Skin of body (tissue), 2 donors: Measurements from ENCODE around the gene NTSR1. TPM values are rescaled to one million over a fixed set of nuclear protein-coding genes. Genes with fewer than 3 reads are reported as not detected.

Experiments
- DNase-seq: peaks from one replicate; lab custom pipeline; 2025; lab: John Stamatoyannopoulos, UW
- total RNA-seq: library from RNA; depleted of rRNA; stranded (reverse); fragments of >200 nt; gene quantifications from one replicate; pipeline ENCODE4 v1.2.3, GENCODE V29; 2014

NTSR1 gene
- total RNA-seq, 1 donor from 2014 or later: 0.10 TPM

DNA sequence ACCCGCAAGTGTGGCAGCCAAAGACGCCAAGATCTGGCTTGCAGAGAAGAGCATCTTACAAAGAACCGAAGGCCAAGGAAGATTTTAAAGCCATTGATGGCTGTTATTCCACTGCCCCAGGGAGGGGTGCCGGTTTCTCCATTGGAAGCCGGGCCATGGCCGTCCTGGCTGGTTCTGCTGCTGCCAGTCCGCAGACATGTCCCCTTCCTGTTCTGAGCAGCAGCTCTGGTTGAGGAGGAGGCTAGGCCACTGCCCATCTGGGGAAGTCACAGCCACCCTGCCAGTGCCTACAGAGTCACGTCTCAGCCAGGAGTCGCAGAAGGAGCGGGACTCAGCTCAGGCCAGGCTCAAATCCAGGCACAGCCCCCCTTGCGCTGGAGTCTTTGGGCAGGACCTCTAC is 45.0 kb downstream of the NTSR1 start:
- DNase-seq: no peak

DNA sequence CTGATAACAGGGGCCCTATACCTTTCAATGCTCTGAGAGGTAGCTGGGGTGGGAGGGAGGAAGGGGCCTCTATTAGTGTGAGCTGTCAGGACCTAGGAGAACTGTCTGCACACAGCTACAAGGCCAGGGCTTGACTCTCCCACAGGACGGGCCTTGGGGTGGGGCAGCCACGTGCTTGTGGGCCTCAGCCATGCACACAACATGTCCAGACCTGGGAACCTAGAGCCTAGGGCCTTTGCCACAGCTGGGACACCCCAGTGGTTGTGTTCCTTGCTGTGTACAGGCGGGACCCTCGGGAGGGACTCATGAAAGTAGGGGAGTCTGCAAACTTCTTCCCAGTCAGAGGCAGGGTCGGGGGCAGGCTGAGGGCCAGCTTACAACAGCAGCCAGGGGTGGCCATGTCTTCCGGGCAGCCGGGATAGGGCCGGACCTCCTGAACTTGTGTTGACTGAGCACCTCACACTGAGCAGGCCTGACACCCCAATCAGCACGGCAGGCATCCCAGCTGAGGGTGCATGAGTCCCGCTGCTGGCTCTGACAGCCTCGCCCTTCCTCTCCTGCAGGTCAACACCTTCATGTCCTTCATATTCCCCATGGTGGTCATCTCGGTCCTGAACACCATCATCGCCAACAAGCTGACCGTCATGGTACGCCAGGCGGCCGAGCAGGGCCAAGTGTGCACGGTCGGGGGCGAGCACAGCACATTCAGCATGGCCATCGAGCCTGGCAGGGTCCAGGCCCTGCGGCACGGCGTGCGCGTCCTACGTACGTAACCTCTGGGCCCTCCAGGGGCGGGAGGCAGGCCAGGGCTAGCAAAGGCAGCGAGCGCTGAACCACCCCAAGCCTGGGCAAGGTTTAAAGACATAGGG is 45.7 kb downstream of the NTSR1 start:
- no peak for DNase-seq

DNA sequence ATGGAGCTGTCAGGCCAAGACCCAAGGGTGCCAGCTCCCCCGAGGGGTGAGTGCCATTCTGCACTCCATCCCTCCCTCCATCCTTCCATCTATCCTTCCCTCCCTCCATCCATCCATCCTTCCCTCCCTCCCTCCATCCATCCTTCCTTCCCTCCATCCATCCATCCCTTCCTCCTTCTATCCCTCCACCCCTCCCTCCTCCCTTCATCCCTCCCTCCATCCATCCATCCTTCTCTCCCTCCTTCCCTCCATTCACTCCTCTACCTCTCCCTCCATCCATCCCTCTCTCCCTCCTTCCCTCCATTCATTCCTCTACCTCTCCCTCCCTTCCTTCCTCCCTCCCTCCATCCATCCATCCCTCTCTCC is 46.3 kb downstream of the NTSR1 start:
- no peak for DNase-seq

DNA sequence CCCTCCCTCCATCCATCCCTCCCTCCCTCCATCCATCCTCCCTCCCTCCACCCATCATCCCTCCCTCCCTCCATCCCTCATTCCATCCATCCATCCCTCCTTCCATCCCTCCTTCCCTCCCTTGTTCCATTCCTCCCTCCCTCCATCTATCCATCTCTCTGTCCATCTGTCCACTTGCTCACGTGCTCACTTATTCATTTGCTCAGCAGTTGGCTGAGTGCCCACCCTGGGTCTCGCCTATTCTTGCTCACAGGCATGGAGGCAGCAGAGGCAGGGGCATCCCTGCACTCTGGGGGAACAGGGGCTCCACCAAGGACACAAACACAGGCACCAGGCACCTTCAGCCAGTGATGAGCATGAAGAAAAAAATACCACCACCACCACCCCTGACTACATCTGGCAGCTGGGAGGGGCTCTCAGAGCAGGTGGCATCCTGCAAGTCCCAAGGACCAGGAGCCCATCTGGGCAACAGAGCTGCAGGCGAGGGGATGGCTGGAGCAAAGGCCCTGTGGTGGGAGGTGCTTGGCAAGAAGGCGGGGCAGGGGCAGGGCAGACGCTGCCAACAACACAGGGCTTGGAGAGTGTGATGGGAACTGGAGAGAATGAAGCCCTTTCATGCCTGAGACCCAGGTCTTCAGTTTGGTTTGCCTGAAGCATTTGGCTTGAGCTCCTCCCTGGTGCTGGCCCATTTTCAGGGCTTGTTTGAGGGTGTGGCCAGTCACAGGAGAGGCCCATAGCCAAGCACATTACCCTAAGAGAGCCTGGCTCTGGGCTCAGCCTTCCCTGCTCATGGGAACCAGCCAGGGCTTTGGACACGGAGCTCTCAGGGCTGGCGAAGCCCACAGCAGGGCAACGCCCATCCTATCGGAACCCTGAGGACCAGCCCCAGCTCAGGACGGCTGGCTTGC is 47.4 kb downstream of the NTSR1 start:
- no peak for DNase-seq

DNA sequence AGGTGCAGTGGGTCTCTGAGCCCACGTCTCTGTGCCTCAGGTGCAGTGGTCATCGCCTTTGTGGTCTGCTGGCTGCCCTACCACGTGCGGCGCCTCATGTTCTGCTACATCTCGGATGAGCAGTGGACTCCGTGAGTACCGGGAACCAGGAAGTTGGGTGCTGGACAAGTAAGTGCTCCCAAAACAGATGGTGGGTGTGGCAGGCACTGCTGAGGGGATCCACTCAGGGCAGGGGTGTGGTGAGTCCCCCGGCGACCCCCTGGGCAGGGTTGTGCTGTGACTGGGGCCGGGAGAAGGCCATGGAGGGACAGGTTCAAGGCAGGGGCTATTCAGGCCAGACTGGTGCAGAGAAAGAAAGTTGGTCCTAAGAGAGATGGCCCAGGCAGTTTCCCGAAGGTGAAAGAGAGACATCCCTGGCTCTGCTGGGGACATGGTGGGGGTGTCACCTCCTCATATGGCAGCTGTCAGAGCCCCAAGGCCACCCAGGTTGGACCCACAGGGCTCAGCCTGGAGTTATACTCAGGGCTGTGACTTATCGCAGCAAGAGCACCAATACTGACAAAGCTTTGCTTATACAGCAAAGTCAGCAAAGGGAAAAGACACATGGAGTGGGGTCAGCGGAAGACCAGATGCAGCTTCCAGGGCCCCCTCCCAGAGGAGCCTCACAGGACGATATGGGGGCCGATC is 49.7 kb downstream of the NTSR1 start:
- DNase-seq: no peak

DNA sequence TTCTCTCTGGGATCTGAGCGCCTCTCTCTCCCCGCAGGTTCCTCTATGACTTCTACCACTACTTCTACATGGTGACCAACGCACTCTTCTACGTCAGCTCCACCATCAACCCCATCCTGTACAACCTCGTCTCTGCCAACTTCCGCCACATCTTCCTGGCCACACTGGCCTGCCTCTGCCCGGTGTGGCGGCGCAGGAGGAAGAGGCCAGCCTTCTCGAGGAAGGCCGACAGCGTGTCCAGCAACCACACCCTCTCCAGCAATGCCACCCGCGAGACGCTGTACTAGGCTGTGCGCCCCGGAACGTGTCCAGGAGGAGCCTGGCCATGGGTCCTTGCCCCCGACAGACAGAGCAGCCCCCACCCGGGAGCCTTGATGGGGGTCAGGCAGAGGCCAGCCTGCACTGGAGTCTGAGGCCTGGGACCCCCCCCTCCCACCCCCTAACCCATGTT is 51.4 kb downstream of the NTSR1 start:
- no peak for DNase-seq

DNA sequence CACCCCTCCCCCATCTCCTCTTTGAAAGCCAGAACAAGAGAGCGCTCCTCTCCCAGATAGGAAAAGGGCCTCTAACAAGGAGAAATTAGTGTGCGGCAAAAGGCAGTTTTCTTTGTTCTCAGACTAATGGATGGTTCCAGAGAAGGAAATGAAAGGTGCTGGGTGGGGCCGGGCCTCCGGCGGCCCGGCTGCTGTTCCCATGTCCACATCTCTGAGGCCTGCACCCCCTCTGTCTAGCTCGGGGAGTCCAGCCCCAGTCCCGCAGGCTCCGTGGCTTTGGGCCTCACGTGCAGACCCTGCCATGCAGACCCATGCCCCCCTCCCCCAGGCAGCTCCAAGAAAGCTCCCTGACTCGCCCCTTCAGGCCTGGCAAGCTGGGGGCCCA is 51.8 kb downstream of the NTSR1 start:
- no peak for DNase-seq

DNA sequence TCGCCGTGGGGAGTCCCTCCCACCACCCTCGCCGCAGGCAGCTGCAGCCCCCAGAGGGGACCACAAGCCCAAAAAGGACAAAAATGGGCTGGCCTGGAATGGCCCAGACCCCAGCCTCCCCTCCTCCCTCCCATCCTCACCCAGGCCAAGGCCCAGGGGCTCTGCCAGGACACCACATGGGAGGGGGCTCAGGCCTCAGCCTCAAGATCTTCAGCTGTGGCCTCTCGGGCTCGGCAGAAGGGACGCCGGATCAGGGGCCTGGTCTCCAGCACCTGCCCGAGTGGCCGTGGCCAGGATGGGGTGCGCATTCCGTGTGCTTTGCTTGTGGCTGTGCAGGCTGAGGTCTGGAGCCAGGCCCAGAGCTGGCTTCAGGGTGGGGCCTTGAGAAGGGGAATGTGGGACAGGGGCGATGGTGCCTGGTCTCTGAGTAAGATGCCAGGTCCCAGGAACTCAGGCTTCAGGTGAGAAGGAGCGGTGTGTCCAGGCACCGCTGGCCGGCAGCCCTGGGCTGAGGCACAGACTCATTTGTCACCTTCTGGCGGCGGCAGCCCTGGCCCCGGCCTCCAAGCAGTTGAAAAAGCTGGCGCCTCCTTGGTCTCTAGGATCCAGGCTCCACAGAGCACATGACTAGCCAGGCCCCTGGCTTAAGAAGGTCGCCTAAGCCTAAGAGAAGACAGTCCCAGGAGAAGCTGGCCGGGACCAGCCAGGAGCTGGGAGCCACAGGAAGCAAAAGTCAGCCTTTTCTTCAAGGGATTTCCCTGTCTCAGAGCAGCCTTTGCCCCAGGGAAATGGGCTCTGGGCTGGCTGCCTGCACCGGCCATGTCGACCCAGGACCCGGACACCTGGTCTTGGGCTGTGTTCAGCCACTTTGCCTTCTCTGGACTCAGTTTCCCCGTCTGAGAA is 52.5 kb downstream of the NTSR1 start:
- no peak for DNase-seq

DNA sequence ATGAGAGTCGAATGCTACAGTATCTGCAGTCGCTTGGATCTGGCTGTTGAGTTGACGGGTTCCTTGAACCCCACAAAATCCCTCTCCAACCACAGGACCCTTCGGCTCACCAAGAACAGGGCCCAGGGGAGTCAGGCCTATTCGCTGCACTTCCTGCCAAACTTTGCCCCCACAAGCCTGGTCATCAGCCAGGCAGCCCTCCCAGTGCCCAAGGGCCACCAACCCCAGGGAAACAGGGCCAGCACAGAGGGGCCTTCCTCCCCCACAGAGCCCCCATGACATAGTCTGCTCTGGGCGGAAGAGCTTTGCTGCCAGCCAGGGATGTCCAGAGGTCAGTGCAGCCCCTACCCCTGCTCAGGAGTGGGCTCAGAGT is 53.1 kb downstream of the NTSR1 start:
- no peak for DNase-seq

DNA sequence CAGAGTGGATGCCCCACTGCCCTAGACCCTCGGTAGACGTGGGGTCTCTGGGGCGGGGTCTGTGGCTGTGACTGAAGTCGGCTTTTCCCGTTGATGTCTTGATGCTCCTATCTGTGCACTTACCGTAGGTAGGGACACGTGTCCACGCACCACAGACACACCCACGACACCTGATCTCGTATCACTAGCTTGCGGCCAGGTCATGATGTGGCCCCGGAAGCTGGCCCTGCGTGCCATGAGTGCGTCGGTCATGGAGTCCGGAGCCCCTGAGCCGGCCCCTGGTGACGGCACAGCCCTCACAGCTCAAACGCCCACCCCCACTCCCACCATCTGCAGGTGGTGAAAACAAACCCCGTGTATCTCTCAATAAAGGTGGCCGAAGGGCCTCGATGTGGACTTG is 53.7 kb downstream of the NTSR1 start:
- DNase-seq: no peak

DNA sequence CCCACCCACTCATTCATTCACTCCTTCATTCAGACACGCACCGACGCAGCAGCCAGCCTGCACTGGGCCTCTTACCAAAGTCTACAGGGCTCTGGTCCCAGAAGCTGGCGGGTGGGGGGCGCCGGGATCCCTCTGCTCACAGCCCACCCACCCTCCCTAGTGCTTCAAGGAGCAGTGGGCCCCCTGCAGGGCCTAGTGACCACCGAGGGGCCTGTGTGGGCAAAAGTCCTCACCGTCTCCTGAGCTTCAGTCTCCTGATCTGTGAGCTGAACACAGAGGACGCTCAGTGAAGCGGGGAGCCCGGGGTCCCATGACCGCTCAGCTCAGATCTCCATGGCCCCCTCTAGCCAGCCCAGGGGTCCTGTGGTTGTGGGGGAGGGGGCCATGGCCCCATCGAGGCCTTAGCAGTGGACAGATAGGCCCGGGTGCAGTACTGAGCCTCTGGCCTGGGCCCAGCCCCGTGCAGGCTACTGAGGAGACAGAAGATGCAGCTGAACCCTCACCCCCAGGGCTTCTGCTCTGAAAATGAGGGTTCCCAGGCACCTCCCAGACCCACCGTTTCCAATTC is 54.2 kb downstream of the NTSR1 start:
- no peak for DNase-seq

DNA sequence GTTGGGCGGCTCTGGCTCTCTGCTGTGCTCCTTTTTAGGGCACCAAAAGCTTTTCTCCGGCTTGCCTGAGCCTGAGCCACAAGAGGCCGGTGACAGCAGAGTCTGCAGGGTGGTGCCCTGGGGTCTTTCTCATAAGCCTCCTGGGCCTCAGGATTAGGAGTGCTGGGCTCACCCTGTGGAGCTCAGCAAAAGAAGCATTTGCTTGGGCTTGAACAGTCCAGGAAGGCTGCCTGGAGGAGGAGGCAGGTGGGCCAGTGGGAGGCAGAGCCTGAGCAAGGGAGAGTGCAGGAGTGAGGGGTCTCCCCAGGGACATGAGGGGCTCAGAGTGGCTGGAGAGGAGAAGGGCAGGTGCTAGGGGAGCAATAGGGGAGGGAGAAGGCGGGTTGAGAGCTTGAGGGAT is 54.8 kb downstream of the NTSR1 start:
- no peak for DNase-seq

DNA sequence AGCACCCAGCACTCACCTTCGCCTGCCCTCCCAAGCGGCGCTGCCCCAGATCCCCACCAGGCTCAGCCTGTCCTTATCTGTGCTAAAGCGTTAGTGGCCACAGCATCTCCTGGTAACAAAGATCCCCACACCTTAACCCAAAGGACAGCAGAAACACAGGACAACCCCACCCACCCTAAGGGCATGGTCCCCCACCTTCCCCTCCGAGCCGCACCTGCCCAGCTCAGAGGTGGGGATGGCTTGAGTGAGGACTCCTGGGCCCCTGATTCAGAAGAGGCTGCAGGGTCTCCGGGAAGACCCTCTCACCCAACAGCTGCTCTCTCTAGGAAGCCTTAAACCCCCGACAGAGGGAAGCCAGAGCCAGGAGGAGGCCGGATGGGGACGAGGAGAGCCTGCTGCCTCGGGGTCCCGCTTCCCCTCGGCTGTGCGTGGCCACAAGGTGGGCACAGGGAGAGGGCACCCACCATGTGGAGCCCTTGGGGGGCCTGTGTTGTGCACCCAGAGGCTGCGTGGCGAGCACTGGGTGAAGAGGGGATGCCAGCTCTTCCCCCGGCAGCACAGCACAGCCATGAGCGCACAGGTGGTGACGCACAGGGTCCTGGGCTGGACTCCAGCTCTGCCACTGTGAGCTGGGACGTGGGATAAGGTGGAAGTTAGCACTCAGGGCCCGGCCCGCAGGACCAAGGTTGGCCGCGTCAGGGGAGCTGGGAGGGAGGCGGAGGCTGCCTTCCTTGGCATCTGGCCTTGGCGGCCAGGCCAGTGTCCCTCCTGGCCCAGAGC is 55.7 kb downstream of the NTSR1 start:
- no peak for DNase-seq

DNA sequence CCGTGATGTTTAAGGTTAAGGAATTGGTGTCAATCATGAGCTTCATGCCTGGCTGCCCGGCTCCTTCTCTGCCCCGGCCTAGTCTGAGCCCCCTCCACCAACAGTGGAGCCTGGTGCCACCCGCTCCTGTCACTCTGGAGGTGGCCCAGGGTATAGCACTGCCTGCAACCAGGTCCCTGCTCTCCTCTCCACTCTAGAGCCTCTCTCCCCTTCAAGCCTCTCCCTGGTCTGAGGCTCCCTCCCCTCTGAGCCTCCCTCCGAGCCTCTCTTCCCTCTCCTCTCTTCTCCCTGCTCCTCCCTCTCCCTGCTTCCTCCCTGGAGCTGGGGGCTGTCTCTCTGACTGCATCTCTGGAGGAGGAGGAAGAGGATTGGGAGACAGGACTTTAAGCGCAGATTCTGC is 56.4 kb downstream of the NTSR1 start:
- DNase-seq: no peak

DNA sequence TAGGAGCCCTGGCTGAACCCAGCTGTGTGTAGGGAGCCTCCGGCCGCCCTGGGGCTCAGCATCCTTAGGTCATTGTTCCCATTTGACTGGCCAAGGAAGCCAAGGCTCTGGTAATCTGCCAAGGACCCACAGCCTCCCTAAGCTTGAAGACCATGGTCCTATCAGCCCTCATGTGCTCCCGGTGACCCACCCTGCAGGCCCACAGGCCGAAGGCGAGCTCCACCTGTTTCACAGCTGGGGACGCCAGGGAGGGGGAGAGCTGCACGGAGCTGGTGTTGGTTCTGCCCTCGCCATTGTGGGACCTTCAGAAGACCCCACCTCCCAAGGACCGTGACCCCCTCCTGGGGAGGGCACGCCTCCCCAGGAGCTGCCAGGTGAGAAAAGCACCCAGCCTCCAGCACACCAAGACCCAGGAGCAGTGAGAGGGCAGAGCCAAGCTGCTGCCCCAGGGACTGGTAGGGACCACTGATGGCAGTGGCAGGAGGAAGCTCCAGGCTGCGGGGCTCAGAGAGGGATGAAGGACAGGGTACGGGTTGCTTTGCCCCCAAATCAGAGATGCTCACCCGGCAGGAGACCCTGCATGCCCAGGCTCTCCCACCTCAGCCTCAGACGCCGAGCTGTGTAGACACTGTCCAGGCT is 56.9 kb downstream of the NTSR1 start:
- no peak for DNase-seq

DNA sequence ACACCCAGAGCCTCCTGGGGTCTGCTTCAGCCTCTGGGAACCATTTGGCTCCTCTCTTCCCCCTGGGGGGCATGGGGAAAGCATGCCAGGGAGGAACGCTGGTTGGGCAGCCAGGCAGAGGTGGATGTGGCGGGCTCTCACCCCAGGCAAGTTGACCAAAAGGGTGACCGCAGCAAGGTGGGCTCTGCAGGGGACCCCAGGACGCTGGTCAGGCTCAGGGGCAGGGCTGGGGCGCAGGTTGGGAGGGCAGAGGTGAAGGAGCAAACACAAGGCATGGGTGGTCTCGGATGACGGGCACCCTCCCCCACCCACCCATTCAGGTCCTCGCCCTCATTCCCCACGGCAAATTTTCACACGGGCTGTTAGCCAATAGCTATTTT is 57.4 kb downstream of the NTSR1 start:
- DNase-seq: no peak

DNA sequence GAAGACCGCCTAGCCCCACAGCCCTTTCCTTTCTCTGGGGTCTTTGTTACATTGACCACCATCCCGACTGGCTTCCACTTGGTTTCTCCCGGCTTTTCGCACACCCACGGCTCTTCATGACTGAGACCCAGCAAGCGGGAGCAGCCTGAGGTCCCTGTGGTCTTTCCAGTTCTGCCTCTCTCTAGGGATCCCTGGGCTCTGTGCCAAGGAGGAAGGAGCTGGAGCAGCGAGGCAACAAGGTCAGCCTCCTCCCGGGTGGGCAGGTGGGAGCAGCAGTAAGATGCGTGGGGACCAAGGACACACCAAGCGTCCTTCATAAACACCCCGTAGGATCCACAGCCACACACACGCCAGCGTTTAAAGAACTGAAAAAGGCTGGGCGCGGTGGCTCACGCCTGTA is 58.1 kb downstream of the NTSR1 start:
- DNase-seq: no peak

DNA sequence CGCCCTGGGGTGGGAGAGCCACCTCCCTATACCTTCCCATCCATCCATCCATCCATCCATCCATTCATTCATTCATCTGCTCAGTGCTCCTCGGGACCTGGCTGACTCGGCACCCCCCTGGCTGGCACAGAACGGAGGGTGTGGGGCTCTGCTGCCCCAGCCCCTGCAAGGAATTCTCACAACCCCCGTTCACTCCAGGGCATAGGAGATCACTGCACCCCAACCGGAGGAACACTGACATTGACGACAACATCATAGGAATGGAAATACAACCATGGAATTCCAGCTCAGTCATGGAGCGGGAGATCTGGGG is 59.6 kb downstream of the NTSR1 start:
- no peak for DNase-seq

DNA sequence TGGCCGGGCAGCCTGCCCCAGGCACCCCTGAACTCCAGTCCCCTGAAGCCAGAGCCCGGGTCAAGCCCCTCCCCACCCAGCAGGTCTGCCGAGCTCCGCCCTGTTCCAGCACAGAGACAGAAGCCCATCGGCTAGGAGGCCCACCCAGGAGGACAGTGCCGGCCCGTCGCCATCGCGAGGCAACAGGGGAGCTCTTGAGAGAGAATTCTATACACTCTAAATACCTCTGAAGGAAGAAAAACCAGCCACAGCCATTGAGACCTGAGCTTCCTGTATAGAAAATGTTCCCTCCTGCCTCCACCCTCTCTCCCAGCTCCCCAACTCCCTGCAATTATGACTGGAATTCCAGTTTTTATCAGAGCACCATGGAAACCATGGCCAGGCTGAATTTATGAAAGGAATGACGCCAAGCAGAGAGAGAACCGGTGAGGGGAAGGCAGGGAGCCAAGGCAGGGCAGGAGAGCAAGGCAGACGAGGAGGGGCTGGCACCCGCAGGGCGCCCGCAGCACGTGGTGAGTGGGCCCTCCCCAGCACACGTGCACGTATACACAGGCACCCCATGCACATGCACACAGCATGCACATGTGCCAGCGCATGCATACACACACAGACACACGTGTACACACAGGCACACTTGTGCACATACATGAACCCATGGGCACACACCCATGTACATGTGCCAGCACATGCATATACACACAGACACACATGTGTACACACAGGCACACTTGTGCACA is 60.1 kb downstream of the NTSR1 start:
- DNase-seq: no peak
